ENCODE measurements around the gene OXTR. TPM values are rescaled to one million over a fixed set of nuclear protein-coding genes. Genes with fewer than 3 reads are reported as not detected.

Gene OXTR
- polyA plus RNA-seq (0.08 to 0.19 TPM (median 0.16 TPM) in 3 replicates), polyA minus RNA-seq (0.03 to 0.19 TPM (median 0.07 TPM) in 3 replicates)
- polyA plus RNA-seq (2011; ENCODE audit: low read depth) = 0.41 TPM
- 0.06 and 0.10 TPM in 2 replicates for polyA plus RNA-seq (2011; cell fraction: cytosol; rRNA removed)
- polyA plus RNA-seq (2011; cell fraction: nucleus; rRNA removed) = 0.48 and 0.53 TPM in 2 replicates
- 0.14 and 0.31 TPM in 2 replicates for polyA plus RNA-seq (2012; ENCODE audit: low replicate concordance)
- polyA minus RNA-seq (2011; cell fraction: cytosol; rRNA and poly(A)+ RNA removed) = not detected
- polyA minus RNA-seq (2011; cell fraction: nucleus; rRNA and poly(A)+ RNA removed) = 0.32 and 0.54 TPM in 2 replicates

GRCh38 chr3:8769088-8769822 is at the start of gene OXTR:
TSS of gene OXTR (minus strand) at chr3:8769613. CDS start at chr3:8768187, 1,426 bp downstream.
- TF ChIP-seq CTCF (optimal IDR thresholded peaks at IDR 0.05 in 1 of 3, IDR thresholded peaks at IDR 0.05 in 1 of 3, conservative IDR thresholded peaks at IDR 0.05 in 1 of 3; ENCODE audit: extremely low read depth in 1 of 3, insufficient read depth in 2 of 3, low read length in 3 of 3) (peak; percentile 97 to 100 (median 99)), EZH2 (IDR thresholded peaks at IDR 0.05; ENCODE audit: low read length) (no peak)
- Histone ChIP-seq H4K20me1 (ENCODE audit: control insufficient read depth, extremely low read depth, insufficient read depth, low read length) (no peaks in the 10 kb centered on the region), H3K79me2 (ENCODE audit: control insufficient read depth, insufficient read depth, low read length) (no peaks in the 10 kb centered on the region), H2AFZ (ENCODE audit: control insufficient read depth, low read length) (peak within 1 kb of the TSS; percentile 71), H3K36me3 (ENCODE audit: control insufficient read depth in 2 of 2, extremely low read depth in 1 of 2, insufficient read depth in 2 of 2, low read length in 2 of 2) (no peaks in the 10 kb centered on the region), H3K27me3 (ENCODE audit: control insufficient read depth, extremely low read depth, insufficient read depth, low read length) (peaks cover 24% of the 10 kb centered on the region), H3K9me1 (ENCODE audit: control insufficient read depth, extremely low read depth, insufficient read depth, low read length) (no peaks in the 10 kb centered on the region), H3K27ac (ENCODE audit: control insufficient read depth, insufficient read depth, low read length) (no peak within 1 kb of the TSS), H3K4me3 (ENCODE audit: control insufficient read depth in 2 of 3, extremely low read depth in 1 of 3, insufficient read depth in 2 of 3, low read depth in 1 of 3, low read length in 3 of 3) (peak within 1 kb of the TSS; percentile 19 to 54 (median 52)), H3K9ac (ENCODE audit: control insufficient read depth, extremely low read depth, insufficient read depth, low read length) (no peak within 1 kb of the TSS), H3K9me3 (ENCODE audit: control insufficient read depth, low read depth, low read length) (no peaks in the 10 kb centered on the region), H3K4me2 (ENCODE audit: control insufficient read depth, extremely low read depth, insufficient read depth, low read depth, low read length) (peak within 1 kb of the TSS; percentile 77), H3K4me1 (ENCODE audit: control insufficient read depth, extremely low read depth, insufficient read depth, low read length) (peaks cover 12% of the 10 kb centered on the region)
- FAIRE-seq = peak; percentile 36
- dilution Hi-C loops (cut with MboI; ENCODE audit: extremely low pct_ligation_motif_present, low sequenced_read_pairs) = no loop called here
- DNase-seq (ENCODE audit: low read depth, low spot score) = peak; percentile 4

GRCh38 chr3:8817486-8817885 is 48.1 kb upstream of the OXTR start:
- DNase-seq (ENCODE audit: low read depth, low spot score) = no peak

More at GRCh38 chr3:8817486-8817885, 48.1 kb upstream of the OXTR start:
- Histone ChIP-seq H3K9me3 (ENCODE audit: control insufficient read depth, low read depth, low read length) (no peaks in the 10 kb centered on the region), H3K9me1 (ENCODE audit: control insufficient read depth, extremely low read depth, insufficient read depth, low read length) (no peaks in the 10 kb centered on the region), H3K4me3 (ENCODE audit: control insufficient read depth in 2 of 3, extremely low read depth in 1 of 3, insufficient read depth in 2 of 3, low read depth in 1 of 3, low read length in 3 of 3) (no peak overlapping the region), H3K27ac (ENCODE audit: control insufficient read depth, insufficient read depth, low read length) (no peak overlapping the region), H3K4me2 (ENCODE audit: control insufficient read depth, extremely low read depth, insufficient read depth, low read depth, low read length) (no peak overlapping the region), H3K27me3 (ENCODE audit: control insufficient read depth, extremely low read depth, insufficient read depth, low read length) (no peaks in the 10 kb centered on the region), H4K20me1 (ENCODE audit: control insufficient read depth, extremely low read depth, insufficient read depth, low read length) (no peaks in the 10 kb centered on the region), H2AFZ (ENCODE audit: control insufficient read depth, low read length) (no peak overlapping the region), H3K9ac (ENCODE audit: control insufficient read depth, extremely low read depth, insufficient read depth, low read length) (no peak overlapping the region), H3K36me3 (ENCODE audit: control insufficient read depth in 2 of 2, extremely low read depth in 1 of 2, insufficient read depth in 2 of 2, low read length in 2 of 2) (no peaks in the 10 kb centered on the region), H3K4me1 (ENCODE audit: control insufficient read depth, extremely low read depth, insufficient read depth, low read length) (peaks cover 3% of the 10 kb centered on the region), H3K79me2 (ENCODE audit: control insufficient read depth, insufficient read depth, low read length) (no peaks in the 10 kb centered on the region)
- dilution Hi-C loops (cut with MboI; ENCODE audit: extremely low pct_ligation_motif_present, low sequenced_read_pairs) = no loop called here
- TF ChIP-seq CTCF (optimal IDR thresholded peaks at IDR 0.05 in 1 of 3, IDR thresholded peaks at IDR 0.05 in 1 of 3, conservative IDR thresholded peaks at IDR 0.05 in 1 of 3; ENCODE audit: extremely low read depth in 1 of 3, insufficient read depth in 2 of 3, low read length in 3 of 3) (no peak), EZH2 (IDR thresholded peaks at IDR 0.05; ENCODE audit: low read length) (no peak)
- no peak for FAIRE-seq
